HG02870 (cell line): ENCODE data around the gene METTL24.

Experiments
- ATAC-seq: cut with Tn5 transposase; IDR thresholded peaks from one replicate; pipeline ENCODE4 v1.9.1; 2021; ENCODE audit warnings: mild to moderate bottlenecking, moderate library complexity; ENCODE audit not compliant: unreplicated experiment

The METTL24 gene

DNA sequence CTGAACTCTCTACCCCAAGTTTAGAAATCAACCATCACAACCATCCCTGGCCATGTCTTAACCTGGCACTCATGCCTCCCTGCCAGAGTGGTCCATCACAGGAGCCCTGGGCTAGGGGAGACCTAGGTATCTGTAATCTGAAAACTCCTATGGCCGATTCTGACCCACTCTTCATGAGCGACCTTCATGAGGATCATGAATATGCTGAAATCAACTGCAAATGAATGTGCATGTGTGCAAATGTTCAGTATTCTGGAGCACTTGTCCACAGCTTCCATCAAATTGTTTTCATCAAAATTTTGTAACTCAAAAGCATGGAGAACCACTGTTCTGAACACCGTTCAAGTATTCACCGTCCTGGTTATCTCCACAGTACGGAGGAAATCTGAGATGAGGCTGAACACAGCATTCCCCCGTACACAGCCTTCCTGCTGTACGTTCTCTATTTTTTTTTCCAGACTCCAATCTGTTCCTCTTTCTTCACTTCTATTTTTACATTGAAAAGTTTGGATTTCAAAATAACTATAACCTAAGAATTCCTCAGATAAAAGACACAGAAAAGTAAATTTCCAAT lies 17.7 kb downstream of the METTL24 start:
- no peak for ATAC-seq

DNA sequence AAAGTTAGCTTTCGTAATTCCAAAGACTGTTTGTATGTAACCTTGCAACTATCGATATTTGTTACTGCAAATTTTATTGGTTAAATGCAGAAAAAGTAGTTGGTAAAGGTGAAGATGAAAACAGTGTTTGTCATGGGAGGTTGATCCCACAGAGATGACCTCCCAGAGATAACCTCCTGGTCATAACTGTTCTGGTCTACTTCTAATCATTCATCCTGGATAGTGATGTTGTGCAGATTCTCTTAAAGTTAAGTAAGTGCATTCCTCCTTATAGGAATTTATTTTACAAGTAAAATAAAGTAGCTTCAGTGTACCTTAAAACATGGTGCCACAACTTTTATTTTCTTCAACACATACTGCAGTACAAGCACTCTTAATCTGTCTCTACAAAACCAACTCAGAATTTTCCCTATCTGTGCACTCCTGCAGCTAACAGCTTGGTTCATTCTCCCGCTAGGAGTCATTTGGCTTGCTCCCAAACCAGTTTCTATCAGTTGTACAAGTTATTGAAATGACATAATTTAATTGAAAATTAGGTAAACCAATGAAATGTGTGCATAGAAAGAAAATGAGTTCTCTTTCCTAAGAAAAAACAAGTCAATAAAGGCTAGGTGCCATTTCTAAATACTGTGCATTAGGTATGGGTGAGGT lies 19.2 kb downstream of the METTL24 start:
- no peak for ATAC-seq

DNA sequence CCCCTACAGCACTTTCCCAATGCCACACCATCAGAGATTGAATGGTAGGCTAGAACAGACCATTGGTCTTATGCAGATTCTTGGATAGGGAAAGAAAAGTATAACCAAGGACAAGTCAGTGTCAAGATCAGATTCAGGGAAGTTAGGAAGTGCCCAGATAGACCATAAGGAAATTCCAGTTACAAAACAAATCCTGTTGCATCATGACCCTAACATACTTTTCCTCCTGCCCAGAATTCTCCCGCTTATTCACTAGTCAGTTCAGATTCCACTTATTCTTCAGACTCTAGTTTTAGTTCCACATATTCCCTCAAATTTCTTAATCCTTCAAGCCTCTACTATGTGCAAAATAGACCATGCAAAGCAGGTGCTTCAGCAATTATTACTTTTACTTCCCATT lies 20.7 kb downstream of the METTL24 start:
- ATAC-seq = no peak

DNA sequence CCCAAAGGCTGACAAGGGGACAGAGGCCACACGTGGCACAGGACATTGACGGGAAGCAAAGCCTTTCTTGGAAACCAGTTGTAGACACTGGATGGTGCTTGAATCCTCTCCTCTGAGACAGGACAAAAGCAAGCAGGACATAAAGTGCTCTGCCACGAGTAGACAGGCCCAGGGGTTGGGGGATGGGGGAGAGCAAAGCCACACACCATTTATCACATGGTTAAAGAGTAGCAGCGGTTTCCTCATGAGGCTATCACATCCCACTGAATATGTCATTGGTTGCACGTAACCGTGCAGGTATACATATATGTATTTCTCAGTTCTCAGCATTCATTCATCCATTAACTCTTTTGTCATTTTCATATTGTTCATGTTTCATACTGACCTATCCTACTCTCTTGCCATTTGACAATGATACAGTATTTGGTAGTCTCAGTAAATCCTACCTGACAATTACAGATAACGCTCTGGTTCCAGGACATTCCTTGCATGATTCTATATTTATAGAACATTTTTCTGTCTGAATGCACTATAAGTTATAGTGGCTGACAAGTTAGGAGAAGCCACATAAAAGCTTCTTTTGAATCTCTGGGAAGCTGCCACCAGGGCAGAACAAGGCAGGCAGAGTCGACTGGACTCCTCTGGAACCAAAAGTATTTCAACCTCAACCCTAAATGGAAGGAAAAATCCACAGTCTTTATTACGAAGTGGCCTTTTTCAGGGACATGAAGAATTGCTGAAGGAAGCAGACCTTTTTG lies 23.5 kb downstream of the METTL24 start:
- no peak for ATAC-seq

DNA sequence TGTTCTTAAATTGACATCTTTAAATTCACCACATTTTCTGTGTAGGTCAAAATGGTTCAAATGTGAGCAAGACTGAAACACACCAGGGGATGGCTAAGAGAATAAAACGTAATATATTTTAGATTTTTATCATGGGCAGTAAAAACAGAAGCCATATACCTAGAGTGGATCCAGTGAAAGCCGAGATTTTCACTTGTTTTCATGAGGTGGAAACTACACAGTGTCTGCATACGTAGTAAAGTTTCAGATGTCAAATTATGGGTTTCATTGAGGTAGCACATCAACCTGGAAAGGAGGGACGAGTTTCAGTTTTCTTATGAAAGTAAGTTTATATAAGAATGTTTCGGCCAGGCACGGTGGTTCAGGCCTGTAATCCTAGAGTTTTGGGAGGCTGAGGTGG lies 25.9 kb downstream of the METTL24 start:
- ATAC-seq = no peak

DNA sequence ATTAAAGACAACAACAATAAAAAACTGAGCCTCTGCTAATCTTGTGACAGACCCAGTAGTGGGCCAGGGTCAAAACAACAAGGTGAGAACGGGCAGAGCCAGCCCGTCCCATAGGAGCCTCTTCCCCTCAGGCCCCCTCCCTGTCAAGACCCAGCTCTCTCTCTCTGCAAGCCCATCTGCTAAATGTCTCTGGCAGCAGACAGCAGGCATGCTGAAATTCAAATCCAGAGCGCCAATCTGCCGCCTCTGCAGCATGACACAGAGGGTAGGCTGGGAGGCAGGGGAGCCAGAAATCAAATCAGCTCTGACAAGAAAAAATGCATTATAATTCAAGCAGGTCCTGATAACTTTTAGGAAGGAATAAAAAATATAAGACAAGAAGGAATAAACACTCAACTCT lies 26.3 kb downstream of the METTL24 start:
- ATAC-seq = no peak

DNA sequence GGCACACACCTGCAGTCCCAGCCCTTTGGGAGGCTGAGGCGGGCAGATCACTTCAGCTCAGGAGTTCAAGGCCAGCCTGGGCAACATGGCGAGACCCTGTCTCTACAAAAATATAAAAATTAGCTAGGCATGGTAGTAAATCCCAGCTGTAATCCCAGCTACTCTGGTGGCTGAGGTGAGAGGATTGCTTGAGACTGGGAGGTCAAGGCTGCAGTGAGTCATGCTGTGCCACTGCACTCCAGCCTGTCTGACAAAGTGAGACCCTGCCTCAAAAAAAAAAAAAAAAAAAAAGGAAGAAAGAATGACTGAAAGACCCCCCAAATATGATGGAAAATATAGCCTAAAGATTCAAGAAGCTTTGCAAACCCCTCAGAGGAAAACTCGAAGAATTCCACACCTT lies 26.8 kb downstream of the METTL24 start:
- ATAC-seq = no peak

DNA sequence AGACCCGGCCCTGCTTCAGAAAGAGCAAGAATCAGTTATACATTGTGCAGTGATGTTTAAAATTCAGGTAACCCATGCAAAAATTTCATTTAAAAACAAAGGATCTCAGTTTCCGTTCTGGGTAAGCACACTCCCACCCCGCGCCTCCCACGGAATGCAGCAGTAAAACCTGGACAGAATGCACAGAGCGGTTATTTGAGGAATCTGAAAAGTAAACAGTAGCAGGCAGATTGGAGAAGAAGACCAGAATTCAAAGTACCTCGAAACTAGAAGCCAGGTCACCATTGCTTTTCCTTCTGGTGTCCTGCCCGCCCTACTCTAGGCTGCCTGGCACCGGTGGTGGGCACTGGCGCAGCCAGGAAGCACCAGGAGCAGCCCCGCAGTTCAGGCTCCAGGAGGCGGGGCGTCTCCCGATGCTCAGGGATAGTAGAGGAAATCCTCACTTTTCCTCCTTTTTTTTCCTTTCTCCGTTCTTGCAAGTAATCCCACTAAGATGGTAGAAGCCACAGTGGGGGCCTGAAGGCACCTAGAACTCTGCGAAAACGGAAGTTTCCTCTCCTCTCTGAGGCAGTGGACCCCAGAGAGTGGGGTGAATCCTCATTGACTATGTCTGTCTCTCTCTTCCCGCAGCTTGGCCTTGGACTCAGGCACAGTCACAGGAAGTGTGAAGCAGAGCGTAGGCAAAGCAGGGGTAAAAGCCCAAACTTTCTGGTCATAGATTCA lies 28.3 kb downstream of the METTL24 start:
- ATAC-seq = no peak

DNA sequence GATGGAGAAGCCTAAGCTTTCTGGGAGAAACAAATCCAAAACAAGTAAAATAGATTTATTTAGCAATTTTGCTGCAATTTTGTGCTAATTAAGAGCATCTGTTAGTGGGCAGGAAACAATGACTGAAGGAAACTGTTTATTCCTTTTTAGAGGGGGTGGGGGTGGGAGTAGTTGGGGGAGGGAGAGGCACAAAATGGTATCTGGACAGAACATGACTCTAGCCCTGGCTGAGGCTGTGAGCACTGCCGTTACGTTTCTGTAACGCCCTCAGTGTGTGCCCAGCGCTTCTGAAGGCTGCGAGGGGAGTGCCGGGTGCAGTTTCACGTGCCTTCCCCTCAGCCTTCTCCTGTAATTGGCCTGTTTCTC lies 28.8 kb downstream of the METTL24 start:
- ATAC-seq = no peak

DNA sequence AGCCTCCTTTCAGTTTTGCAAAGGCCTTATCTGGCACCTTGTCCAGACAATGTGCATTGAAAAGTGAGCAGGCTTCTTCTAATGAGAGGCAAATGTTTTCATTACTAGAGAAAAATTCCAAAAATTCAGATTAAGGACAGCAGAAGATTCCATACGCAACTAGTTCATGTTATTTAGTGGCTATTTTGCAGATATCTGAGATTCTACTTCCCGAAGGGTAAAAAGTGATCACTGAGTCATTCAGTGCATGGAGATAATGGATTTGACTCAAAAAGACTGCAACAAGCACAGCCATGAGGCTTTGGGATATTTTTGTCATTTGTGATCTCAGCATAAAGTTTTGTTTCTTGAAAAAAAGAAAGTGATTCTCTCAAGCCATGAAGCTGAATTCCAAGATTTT lies 29.9 kb downstream of the METTL24 start:
- no peak for ATAC-seq

DNA sequence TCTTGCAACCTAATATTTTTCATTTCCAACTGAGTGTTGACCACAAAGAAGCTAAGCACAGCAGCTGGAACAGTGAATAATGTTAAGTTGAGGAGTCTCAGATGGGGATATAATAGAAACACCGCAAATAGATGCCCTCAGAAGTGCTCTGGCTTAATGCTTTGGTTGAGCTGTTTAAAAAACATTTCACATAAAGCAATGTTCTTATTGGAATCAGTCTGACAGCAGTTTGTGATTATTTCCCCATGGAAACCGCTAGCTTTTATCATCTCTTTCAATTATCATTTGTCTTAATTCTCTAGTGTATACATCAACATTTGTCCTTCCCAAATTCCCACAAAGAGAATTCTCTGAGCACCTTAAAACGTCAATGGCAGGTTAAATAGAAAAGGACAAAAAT lies 30.8 kb downstream of the METTL24 start:
- ATAC-seq = no peak

DNA sequence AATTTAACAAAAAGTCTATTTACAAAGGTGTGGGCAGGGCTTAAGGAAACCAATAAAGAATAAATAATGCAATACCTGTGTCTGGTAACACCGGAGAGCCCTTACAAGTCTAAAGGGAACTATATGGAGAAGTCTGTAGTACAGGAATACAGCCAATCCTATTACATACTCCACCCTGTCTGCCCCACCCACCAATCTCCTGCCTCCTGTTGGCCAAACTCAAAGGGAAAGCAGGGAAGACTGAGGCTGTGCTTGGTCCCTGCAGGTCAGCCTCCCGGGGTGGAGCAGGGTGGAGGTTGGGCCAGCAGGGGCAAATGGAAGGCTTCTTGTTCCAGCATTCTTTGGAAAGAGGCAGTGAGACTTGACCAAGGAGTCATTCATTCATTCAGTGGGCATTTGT lies 31.5 kb downstream of the METTL24 start:
- ATAC-seq = no peak

DNA sequence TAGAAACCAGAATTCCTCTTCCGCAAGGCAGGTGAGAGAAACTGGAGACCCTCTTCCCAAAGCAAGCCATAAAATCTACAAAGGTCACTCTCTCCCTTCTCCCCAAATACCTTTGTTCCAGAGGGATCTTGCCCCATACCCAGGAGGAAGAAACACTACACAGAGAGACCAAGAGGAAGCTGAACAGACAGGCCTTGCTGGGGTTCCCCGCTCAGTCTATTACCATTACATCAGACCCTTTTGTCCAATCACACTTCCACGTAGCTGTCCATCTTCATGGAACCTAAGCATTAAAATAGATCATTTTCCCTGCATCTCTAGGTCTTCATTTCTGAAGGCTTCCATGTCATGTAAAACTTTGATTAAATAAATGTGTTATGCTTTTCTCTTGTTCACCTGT lies 32.1 kb downstream of the METTL24 start:
- ATAC-seq = no peak

DNA sequence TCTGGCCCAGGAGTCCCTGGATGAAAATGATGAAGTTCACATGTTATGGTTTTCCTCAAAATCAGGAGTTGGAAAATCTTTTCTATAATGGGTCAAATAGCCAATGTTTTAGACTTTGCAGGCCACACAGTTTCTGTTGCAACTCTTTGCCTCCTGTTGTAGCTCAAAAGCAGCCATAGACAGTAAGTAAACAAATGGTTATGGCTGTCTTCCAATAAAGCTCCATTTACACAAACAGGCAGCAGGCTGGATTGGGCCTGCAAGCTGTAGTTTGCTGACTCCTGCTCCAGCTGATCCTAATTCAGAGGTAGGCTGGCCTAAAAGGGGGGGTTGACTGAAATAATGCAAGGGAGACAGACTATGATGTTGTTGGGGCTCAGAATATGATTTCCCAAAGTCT lies 33.0 kb downstream of the METTL24 start:
- ATAC-seq = no peak

DNA sequence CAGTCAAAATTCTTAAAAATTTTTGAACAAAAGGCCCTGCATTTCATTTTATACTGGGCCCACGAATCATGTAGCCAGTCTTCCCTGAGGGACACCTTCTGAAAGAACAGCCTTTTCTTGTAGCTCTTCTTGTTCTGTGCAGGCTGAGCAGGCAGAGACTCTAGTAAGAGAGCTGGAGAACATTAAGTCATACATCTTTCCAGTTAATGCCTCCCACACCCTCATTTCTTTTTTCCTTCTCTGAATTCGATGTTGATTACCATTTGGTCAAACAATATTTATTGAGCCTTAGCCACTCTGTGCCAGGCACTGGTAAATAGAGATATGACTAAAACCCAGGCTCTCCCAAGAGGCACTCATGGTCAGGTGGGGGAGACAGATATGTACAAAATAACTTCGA lies 33.6 kb downstream of the METTL24 start:
- ATAC-seq = no peak

DNA sequence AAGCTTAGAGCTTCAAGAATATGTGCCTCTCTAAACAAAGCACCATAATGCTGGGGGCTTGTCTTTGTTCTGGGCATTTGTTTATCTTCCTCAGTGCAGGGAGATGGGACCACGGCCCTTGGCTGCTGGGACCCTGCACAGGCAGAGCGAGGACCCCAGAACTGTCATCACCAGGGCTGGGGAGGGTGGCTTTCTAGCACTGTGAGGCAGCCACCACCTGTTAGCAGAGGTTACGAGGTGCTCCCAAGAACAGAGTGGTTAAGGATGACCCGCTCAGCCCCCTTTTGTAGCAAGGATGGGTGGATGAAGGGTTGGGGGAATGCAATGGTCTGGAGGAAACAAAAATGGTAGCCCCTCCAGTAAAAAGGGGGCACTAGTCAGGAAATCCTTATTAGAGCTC lies 34.9 kb downstream of the METTL24 start:
- no peak for ATAC-seq

DNA sequence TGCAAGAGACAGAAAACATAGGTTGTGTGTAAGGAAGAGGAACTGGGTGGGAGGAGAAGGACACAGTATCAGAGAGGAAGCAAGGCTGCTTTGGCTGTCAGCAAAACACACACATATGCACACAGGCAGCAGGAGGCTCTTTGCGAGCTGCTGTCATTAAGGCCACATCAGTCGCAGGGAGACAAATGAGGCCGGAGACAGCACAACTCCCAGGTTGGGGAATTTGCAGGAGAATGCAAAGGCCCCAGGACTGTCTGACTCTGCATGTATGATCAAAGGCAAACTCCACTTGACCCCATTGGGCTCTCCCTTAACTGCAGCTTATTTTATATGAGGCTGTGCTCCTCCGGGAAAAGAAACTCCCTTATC lies 35.3 kb downstream of the METTL24 start:
- ATAC-seq = no peak

DNA sequence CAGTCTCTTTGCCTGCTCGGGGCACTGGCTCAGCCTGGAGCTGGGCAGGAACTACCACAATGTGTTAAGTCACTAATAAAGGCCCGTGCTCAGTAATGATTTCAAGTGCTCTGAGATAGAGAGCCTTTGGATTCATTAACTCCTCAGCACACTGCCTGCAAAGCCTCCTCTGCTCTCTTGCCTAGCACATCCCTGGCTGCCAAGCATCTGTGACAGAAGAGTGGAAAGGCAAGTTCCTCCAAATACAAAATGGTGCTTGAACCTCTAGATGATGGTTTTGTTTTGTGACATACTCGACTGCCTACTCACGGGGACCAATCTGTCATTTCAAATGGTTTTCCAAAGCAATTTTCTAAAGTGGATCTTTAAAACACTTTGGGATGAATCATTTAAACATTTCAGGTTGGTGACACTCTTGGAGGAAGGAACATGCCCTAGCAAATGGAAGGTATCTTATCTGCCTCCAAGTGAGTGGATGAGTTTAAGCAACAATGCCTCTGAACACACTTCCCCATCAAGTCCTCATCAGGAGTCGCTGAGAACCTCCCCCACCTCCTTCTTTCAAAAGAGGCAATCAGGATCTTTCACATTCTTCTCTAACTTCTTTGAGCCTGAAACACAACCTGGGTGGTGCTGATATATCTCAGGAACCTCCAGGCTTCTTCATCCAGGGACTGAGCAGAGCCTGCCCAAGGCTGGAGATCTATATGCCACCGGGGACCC lies 35.8 kb downstream of the METTL24 start:
- no peak for ATAC-seq

DNA sequence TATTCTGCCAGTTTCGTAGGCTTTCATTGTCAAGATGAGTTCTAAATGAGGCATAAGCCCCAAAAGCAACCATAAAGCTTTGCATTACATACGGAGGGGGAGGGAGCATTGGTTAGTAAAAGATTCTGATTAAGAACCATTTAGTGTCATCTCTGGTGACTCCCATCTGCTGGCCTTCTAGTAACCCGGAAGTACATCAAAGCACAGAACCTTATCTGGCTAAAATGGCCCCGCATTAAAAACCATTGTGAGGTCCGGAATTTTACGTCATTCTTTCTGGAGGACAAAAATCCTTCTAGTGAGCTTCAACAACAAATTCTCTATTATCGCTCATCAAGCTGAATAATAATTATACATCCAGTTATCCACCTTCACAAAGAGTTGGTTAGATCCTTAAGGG lies 37.8 kb downstream of the METTL24 start:
- ATAC-seq = no peak

DNA sequence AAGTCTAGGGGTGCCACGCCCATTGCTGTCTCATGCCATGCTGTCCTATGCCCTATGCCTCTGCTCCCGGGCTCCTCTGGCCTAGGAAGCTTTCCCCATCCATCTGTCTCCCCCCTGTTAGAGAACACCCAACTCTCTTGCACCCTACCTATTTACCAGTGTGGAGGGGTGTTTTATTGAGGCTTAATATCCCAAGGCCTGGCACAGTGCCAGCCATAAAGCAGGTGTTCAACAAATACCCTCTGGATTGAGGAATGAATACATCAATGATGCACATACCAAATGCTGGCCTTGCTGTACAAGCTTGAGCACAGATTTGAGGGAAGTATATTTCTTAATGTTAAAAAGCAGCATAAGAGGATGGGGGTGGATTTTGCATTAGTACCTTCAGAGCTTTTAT lies 38.3 kb downstream of the METTL24 start:
- no peak for ATAC-seq

DNA sequence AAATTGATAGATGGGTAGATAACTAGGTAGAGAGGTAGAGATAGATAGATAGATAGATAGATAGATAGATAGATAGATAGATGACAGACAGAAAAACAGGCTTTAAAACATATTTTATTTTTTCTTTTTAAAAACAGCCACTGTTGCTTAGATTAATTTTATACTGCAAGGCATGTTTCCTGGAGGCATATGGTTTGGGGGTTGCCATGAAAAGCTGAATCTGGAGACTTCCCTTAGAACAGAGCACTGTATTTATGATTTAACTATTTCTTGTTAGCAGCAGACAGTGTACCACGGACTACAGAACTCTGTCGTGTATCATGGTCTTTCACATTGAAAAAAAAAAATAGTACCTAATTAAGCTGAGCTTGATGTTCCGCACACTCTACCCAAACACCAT lies 38.8 kb downstream of the METTL24 start:
- no peak for ATAC-seq
